Effector memory CD4-positive, alpha-beta T cell (primary cell): Measurements from ENCODE around the gene RELCH.

Experiments used
- DNase-seq, 3 donors: peaks; one replicate each; pipeline ENCODE4 v3.0.0-alpha.2; 2020
- H3K27ac ChIP-seq: 2 replicates; pipeline ENCODE4 v1.7.0; 2013; ENCODE audit warnings: mild to moderate bottlenecking, low read length, moderate library complexity; ENCODE audit not compliant: insufficient read depth, poor library complexity, severe bottlenecking
- H3K27me3 ChIP-seq: replicated peaks from 2 replicates; pipeline ENCODE4 v1.7.0; 2013; ENCODE audit warnings: mild to moderate bottlenecking, low read length; ENCODE audit not compliant: insufficient read depth, control insufficient read depth, poor library complexity, severe bottlenecking
- H3K36me3 ChIP-seq: 2 replicates; pipeline ENCODE4 v1.7.0; 2013; ENCODE audit warnings: mild to moderate bottlenecking, low read length, moderate library complexity; ENCODE audit not compliant: control insufficient read depth, insufficient read depth
- H3K4me1 ChIP-seq: 2 replicates; pipeline ENCODE4 v1.7.0; 2013; ENCODE audit warnings: low read length, mild to moderate bottlenecking; ENCODE audit not compliant: control insufficient read depth, insufficient read depth, poor library complexity, severe bottlenecking
- H3K4me3 ChIP-seq: 2 replicates; pipeline ENCODE4 v1.7.0; 2013; ENCODE audit warnings: low read length, low read depth, mild to moderate bottlenecking; ENCODE audit not compliant: insufficient read depth, poor library complexity, severe bottlenecking
- H3K9me3 ChIP-seq: 2 replicates; pipeline ENCODE4 v1.7.0; 2013; ENCODE audit warnings: mild to moderate bottlenecking, low read length, moderate library complexity; ENCODE audit not compliant: control insufficient read depth

RELCH gene

DNA sequence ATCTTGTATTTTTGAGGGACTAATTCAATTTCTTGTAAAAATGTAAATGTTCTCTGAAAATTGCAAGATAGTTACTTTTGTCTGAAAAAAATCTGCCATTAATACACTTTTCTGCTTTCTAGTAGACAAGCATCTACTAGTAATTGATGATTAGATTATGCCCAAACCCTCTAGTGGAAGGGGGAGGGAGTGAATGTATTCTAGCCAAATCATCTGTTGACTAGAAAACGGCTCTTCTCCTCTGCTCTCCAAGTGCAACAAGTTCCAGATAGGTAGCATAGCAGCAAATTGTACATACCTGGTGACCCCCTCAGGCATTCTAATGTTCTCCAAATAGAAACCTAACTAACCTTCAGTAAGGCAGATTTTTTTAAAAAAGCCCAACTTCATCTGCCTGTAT is 58.6 kb downstream of the RELCH start:
- no peak for DNase-seq
- H3K27me3 ChIP-seq = no peaks in the 10 kb centered on the region
- H3K4me3 ChIP-seq = no peak overlapping the region
- H3K4me1 ChIP-seq = no peaks in the 10 kb centered on the region
- peaks cover 12% of the 10 kb centered on the region for H3K36me3 ChIP-seq
- H3K27ac ChIP-seq = no peak overlapping the region
- H3K9me3 ChIP-seq = no peaks in the 10 kb centered on the region

DNA sequence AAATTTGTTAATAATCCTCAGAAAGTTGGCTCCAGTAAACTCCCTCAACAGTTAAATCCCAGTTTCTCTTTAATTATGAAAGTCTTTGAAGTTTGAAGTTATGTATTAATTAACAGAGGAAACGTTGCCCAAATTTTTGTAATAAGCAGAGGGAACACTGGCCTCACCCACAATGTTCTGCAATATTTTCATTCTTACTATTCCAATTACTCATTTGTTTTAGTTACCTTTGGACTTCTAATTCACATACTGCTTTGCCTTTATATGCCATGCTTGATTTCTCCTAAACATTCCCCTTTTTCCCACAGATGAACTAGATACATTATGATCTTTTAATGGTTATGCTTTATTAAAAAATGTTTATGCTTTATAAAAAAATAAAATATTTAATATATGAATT is 61.3 kb downstream of the RELCH start:
- no peaks in the 10 kb centered on the region for H3K27me3 ChIP-seq
- H3K27ac ChIP-seq = no peak overlapping the region
- DNase-seq = no peak
- peaks cover 15% of the 10 kb centered on the region for H3K36me3 ChIP-seq
- no peak overlapping the region for H3K4me3 ChIP-seq
- no peaks in the 10 kb centered on the region for H3K9me3 ChIP-seq
- no peaks in the 10 kb centered on the region for H3K4me1 ChIP-seq

DNA sequence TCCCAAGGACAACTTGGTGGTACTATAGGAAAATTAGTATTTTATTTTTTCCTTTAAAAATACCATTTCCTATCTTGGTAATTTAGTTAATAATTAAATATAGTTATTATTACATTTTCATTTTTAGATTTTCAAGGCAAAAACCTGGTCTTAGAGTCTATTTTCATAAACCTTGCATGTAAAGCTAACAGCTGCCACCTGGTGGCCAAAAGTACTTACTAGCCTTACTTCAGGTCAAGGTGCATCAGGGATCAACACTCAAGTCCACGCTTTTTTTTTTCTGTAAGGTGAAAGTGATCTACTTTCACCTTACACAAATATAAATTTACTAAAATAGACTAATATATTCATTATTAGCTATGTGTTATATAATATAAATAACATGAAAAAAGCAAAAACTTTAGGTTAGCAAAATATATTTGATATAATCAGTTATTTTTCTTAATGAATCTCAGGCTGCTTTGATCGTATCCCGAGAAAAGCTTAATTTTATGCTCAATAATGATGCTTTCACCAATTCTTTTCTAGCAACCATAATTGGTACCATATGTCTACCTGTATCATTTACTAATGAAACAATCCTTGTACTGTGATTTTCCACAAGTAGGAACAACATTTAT is 62.5 kb downstream of the RELCH start:
- Histone ChIP-seq H3K27me3 (no peaks in the 10 kb centered on the region), H3K4me1 (no peaks in the 10 kb centered on the region), H3K27ac (no peak overlapping the region), H3K4me3 (no peak overlapping the region), H3K36me3 (peaks cover 14% of the 10 kb centered on the region), H3K9me3 (no peaks in the 10 kb centered on the region)
- DNase-seq = peak; percentile 36 to 62 (median 39)

DNA sequence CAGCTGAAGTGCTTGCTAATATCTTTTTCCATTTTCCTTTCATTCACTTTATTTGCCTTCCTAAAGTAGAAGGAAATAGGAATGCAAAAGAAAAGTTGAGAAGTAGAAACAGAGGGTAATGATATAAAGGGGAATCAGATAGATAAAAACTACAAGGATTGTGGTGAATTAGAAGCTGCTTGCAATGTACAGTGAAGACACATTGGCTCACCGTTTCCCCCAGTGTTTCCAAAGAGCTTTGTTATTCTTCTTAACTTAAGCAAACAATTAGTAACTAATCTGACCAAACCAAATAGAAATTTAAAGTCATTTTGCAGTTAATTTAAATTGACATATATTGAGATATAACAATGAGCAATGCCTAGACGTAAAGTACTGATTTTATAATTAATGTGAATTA is 63.4 kb downstream of the RELCH start:
- H3K27me3 ChIP-seq = no peaks in the 10 kb centered on the region
- no peaks in the 10 kb centered on the region for H3K4me1 ChIP-seq
- H3K27ac ChIP-seq = no peak overlapping the region
- DNase-seq = no peak
- H3K9me3 ChIP-seq = no peaks in the 10 kb centered on the region
- peaks cover 18% of the 10 kb centered on the region for H3K36me3 ChIP-seq
- H3K4me3 ChIP-seq = no peak overlapping the region

DNA sequence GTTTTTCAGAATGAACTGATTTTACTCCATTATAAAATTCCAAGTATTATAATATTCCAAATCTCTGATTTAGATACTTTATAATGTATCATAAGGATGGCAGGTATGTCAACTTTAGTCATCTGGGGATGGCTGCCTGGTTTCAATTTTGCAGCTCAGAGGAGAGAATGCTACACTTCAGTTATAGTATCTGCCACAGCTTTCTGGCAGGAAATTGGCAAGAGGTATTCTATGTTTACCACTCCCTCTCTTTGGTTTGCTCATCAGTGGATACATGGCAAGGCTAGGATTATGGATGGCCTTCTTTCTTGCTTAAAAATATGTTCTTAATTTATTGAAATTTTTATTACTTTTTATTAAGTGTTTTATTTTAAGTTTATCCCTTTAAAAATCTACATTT is 71.0 kb downstream of the RELCH start:
- H3K9me3 ChIP-seq = no peaks in the 10 kb centered on the region
- no peak for DNase-seq
- H3K36me3 ChIP-seq = peaks cover 67% of the 10 kb centered on the region
- no peaks in the 10 kb centered on the region for H3K27me3 ChIP-seq
- no peaks in the 10 kb centered on the region for H3K4me1 ChIP-seq
- no peak overlapping the region for H3K4me3 ChIP-seq
- no peak overlapping the region for H3K27ac ChIP-seq

DNA sequence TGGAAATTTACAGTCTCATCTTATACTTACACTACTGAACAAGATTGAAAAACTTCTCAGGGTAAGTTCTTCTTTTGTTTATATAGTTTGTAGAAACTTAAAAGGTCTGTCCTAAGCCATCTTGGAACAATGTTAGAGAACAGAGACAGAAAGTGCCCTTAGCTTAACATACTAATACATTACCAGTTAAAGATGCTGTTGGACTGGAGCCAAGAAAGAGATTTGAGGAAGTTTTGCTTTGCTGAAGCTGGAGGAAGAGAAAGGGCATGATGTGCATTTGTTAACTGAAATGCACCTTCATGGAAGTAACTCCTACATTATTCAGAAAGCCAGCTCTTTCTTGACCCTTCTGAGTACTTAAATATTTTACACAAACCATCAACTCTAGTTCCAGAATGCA is 71.6 kb downstream of the RELCH start:
- peaks cover 68% of the 10 kb centered on the region for H3K36me3 ChIP-seq
- H3K27ac ChIP-seq = no peak overlapping the region

DNA sequence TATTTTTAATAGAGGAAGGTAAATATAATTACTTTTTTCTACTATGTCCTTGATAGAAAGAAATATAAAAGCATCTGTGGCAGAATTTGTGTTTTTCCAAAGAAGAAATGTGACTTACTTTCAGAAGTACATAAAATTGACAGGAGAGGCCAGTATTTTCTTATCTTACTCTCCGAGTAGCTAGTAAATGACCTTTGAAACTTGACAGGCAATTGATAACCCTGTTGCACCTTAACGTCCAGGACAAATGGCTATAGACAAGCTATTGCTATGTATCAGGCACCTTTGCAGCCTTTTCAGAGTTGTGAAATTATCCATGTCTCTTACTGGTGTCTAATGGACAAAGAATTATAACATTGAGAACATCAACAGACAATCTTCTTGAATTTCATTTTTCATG is 75.0 kb downstream of the RELCH start:
- no peak overlapping the region for H3K4me3 ChIP-seq
- no peak overlapping the region for H3K27ac ChIP-seq
- peaks cover 69% of the 10 kb centered on the region for H3K36me3 ChIP-seq
- no peak for DNase-seq
- no peaks in the 10 kb centered on the region for H3K27me3 ChIP-seq
- no peaks in the 10 kb centered on the region for H3K4me1 ChIP-seq
- H3K9me3 ChIP-seq = no peaks in the 10 kb centered on the region

More for the DNA sequence above, 71.6 kb downstream of the RELCH start:
- no peaks in the 10 kb centered on the region for H3K9me3 ChIP-seq
- DNase-seq = no peak
- no peaks in the 10 kb centered on the region for H3K4me1 ChIP-seq
- H3K27me3 ChIP-seq = no peaks in the 10 kb centered on the region
- H3K4me3 ChIP-seq = no peak overlapping the region

DNA sequence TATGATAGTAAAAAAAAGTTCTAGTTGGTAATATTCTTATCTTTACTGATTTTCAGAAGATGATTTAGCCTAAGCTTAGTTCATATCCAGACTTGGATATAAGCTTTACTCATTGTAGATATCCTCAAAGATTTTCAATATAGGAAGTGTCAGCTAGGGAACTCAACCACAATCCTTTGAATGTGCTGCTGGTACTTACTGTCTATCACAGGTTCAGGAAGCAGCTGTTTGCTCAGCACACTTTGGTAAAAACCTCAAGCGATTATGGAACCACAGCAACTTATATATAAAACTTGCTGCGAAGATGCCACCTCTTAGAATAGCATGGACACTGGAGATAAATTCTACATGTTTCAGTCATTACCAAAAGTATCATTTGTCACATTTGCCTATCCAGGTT is 77.9 kb downstream of the RELCH start:
- Histone ChIP-seq H3K4me3 (no peak overlapping the region), H3K27ac (no peak overlapping the region), H3K36me3 (peaks cover 53% of the 10 kb centered on the region), H3K4me1 (no peaks in the 10 kb centered on the region), H3K27me3 (no peaks in the 10 kb centered on the region), H3K9me3 (no peaks in the 10 kb centered on the region)
- no peak for DNase-seq

DNA sequence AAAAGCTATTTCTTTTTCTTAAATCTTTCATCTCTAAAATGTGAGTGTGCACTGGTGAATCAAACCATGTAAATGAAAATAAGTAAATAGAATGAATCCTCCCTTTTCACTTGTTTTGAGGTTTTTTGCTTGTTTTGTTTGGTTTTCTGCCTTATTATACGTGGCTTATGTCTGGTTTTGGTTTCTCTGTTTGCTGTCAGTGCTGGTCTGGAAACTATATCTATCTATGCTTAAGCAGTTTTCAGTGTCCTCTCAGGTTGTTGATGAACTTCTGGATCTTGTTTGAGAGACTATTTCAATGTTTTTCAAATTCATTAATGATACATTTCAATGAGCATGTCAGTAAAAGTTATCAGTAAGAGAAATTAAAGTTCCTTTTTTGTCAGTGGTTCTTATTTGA is 90.0 kb downstream of the RELCH start:
- Histone ChIP-seq H3K4me1 (no peaks in the 10 kb centered on the region), H3K9me3 (no peaks in the 10 kb centered on the region), H3K36me3 (peaks cover 20% of the 10 kb centered on the region), H3K4me3 (no peak overlapping the region), H3K27ac (no peak overlapping the region), H3K27me3 (no peaks in the 10 kb centered on the region)
- DNase-seq = no peak

DNA sequence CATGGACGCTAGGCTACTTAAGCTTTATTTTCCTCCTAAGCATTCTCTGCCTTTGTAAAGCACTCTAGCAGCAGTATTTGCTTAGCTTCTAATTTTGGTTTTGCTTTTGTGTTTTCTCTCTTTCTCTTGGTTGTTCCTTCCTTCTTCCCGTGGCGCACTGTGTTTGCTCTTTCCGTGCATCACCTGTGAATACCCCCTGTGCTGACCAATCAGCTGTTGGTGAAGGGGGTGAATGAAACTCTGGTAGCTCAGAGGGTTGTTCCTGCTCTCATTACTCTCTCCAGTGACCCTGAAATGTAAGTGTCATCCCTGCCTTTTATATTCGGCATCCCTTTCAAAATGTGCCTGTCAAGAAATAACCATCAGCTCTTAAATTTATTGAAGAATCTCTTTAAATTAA is 92.5 kb downstream of the RELCH start:
- H3K27me3 ChIP-seq = no peaks in the 10 kb centered on the region
- no peak overlapping the region for H3K4me3 ChIP-seq
- peaks cover 15% of the 10 kb centered on the region for H3K36me3 ChIP-seq
- no peak for DNase-seq
- no peak overlapping the region for H3K27ac ChIP-seq
- no peaks in the 10 kb centered on the region for H3K4me1 ChIP-seq
- H3K9me3 ChIP-seq = no peaks in the 10 kb centered on the region
